Activated T-helper 17 cell treated with anti-CD3 and anti-CD28 coated beads, Interleukin-2, amount 50 U/mL, for 72 hours (primary cell): ENCODE results near the gene PCNX2. TPM values are rescaled to one million over a fixed set of nuclear protein-coding genes. Genes with fewer than 3 reads are reported as not detected.

ENCODE experiments used
- ATAC-seq: fragments of 150-1000 bp; cut with Tn5 transposase; replicated peaks from 2 replicates; pipeline ENCODE4 v1.10.0; 2021; ENCODE audit warnings: mild to moderate bottlenecking, moderate library complexity
- H3K27ac Mint-ChIP-seq: one replicate; pipeline ENCODE4 v1.8.0; 2022; ENCODE audit warnings: mixed read lengths
- H3K27me3 Mint-ChIP-seq: one replicate; pipeline ENCODE4 v1.8.0; 2022; ENCODE audit warnings: mixed read lengths
- H3K36me3 Mint-ChIP-seq: one replicate; pipeline ENCODE4 v1.8.0; 2022; ENCODE audit warnings: low read depth, mild to moderate bottlenecking, mixed read lengths
- H3K4me1 Mint-ChIP-seq: one replicate; pipeline ENCODE4 v1.8.0; 2022; ENCODE audit warnings: mixed read lengths
- H3K4me3 Mint-ChIP-seq: one replicate; pipeline ENCODE4 v1.8.0; 2022; ENCODE audit warnings: mild to moderate bottlenecking, mixed read lengths
- H3K9me3 Mint-ChIP-seq: one replicate; pipeline ENCODE4 v1.8.0; 2022; ENCODE audit warnings: mixed read lengths
- total RNA-seq, 2 donors: library from RNA; stranded (reverse); gene quantifications; one replicate each; pipeline ENCODE4 v1.2.3, GENCODE V29; 2022

The PCNX2 gene
- total RNA-seq, 2 donors from 2014 or later, result 21.3 to 25.9 TPM

DNA sequence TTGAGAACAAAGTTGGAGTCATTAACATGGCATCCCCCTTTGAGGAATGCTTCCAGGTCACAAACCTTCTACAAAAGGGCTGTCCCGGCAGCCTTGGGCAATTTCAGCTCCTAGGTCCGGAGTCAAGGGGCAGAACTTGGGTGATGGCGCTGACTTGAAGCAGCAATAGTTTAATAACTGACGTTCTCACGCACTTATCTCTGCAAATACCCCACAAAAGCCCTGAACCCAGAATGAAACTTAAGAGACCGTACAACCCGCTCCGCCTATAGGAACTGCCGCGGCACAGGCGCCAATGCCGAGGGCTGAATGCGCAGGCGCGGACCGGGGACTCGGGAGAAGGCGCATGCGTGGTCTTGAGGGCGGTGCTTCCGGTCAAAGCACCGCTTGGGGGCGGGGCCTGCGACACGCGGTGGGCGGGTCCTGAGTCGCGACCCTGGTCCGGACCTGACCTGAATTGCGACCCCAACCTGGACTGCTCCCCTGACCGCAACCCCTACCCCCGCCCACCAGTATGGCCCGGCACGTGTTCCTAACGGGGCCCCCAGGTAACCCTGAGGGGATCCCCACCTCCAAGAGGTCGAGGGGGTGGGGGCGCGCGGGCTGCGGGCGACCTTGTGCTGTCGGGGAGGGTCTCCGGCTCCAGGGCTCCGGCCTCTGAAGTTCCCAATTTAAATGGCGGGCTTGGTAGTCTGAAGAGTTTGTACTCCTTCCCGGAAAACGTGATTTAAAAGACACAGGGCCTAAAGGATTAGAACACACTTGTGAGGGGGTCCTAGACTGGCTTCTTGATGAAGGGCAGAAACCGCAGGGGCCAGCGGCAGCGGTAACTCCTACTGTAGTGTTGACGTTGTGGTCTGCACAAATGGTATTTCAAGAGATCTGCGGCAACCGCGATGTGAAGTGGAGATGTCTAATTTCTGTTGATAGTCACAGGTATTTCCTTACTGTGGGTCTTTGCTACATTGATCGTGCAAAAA, 345.0 kb downstream of the PCNX2 start, which contains the start of gene NTPCR:
NTPCR (plus strand) TSS at position 415 of the 980 bp plus-strand sequence; CDS start at position 515, 100 bp downstream.
- H3K4me3 Mint-ChIP-seq, result peak within 1 kb of the TSS; percentile 96
- ATAC-seq, result peak; percentile 86
- H3K9me3 Mint-ChIP-seq, result no peaks in the 10 kb centered on the region

DNA sequence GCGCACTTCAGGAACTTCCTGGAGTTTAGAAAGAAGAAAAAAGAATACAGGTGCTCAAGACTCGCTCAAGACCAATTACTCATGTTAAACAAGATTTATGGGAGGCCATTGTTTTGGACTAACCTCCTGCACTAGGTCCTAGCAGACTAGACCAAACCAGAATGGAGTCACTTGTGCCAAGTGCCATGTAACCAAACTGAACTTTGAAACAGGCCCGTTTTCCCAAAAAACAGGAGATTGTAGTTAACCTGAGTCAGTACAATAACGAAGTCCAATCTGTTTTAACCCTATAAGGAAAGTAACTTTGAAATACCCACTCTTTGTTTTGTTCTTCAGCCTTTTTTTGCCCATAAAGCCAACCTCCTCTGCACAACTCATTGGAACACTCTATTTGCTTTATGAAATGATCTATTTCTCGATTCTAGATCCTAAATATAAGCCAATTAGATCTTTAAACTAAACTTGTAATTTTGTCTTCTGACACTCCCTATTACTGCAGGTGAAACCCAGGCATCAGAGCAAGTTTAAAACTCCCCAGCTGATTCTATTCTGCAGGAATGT, 345.8 kb downstream of the PCNX2 start:
- Mint-ChIP-seq H3K4me1 (peaks cover 22% of the 10 kb centered on the region), H3K27me3 (no peaks in the 10 kb centered on the region), H3K9me3 (no peaks in the 10 kb centered on the region), H3K27ac (peak overlapping the region; percentile 92), H3K36me3 (peaks cover 9% of the 10 kb centered on the region), H3K4me3 (peak overlapping the region; percentile 96)
- no peak for ATAC-seq

More for the DNA sequence above, 345.0 kb downstream of the PCNX2 start, which contains the start of gene NTPCR:
- peaks cover 14% of the 10 kb centered on the region for H3K36me3 Mint-ChIP-seq
- H3K27ac Mint-ChIP-seq, result peak within 1 kb of the TSS; percentile 92
- peaks cover 21% of the 10 kb centered on the region for H3K4me1 Mint-ChIP-seq
- H3K27me3 Mint-ChIP-seq, result no peaks in the 10 kb centered on the region

DNA sequence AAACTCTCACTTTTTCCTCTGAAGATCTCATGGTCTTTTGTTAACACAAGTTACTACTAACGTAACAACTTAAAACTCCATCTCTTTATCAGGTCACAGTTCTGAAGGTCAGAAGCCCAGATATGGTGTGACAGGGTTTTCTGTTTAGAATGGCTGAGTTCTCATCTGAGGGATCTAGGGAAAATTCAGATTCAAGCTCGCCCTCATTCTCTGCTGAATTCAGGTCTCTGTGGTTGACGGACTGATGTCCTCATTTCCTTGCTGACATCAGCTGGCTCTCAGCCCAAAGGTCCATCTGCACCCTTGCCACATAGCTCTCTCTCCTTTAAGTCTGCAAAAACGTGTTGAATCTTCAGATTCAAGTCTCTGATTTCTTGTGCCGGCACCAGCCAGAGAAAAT, 351.2 kb downstream of the PCNX2 start:
- Mint-ChIP-seq H3K4me3 (peak overlapping the region; percentile 67), H3K4me1 (peaks cover 16% of the 10 kb centered on the region), H3K27me3 (peaks cover 3% of the 10 kb centered on the region), H3K36me3 (no peaks in the 10 kb centered on the region), H3K27ac (peak overlapping the region; percentile 84), H3K9me3 (peaks cover 4% of the 10 kb centered on the region)
- ATAC-seq, result peak; percentile 60

DNA sequence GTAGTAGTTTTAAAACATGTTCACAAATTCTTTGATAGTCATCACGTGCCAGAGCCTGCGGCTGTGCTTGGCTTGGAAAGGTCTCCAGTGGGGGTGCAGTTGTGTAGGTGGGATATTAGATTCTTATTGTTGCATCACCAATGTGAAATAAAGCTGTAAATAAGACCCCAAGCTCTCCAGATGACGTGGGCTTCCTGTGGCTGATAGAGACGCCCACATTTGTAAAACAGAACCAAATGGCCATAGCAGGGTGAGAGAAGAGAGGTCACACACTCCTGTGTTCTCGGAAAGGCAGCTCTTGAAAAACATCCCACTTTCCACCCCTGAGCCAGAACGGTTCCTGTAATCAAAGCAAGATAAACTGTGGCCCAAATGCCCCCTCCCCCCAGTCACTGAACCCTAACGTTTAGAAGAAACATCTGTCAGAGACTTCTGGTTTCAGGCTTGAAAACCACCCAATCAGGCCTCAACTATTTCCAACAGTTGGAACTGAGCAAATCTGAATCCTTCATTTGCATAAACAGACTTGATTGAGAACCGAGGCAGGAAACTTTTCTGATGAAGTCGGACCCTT, 351.8 kb downstream of the PCNX2 start:
- H3K27me3 Mint-ChIP-seq, result peaks cover 3% of the 10 kb centered on the region
- peak overlapping the region; percentile 67 for H3K4me3 Mint-ChIP-seq
- H3K4me1 Mint-ChIP-seq, result peaks cover 16% of the 10 kb centered on the region
- peak overlapping the region; percentile 84 for H3K27ac Mint-ChIP-seq
- H3K36me3 Mint-ChIP-seq, result no peaks in the 10 kb centered on the region
- H3K9me3 Mint-ChIP-seq, result peaks cover 4% of the 10 kb centered on the region
- peak; percentile 78 for ATAC-seq

DNA sequence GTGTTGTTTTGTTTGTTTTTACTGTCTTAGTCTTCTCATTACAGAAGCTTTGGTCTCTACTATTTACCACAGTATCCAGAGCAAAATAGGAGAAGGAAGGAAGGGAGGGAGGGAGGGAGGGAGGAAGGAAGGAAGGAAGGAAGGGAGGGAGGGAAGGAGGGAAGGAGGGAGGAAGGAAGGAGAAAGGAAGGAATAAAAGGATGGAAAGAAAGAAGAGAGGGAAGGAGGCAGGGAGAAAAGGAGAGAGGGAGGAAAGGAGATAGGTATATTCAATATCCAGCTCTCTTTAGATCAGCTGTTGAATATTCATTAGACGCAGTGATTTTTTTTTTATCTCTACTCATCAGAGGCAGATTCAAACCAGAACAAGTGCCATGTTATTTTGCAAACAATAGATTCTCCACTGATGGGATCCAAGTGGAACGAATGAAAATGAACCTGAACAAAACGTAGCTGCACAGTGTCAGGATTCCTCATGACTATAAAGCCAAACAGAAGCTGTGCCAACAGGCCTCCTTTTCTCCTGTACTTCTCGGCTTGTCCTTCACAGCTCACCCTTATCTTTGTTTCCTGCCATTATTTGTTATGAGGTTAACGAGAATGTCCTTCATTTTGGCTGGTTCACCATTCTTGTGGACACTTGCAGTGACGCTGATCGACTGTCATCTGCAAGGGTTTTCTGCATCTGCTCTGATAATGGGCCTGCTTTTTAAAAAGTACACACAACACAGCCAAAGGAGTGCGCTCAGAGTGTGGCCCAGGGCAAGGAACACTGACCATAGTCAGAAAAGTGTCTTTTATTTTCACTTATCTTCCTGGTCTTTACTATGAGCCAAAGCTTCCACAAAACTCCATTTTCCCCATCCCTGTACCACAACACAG, 352.9 kb downstream of the PCNX2 start:
- ATAC-seq, result no peak
- peaks cover 7% of the 10 kb centered on the region for H3K27me3 Mint-ChIP-seq
- H3K27ac Mint-ChIP-seq, result peak overlapping the region; percentile 84
- peaks cover 4% of the 10 kb centered on the region for H3K9me3 Mint-ChIP-seq
- no peaks in the 10 kb centered on the region for H3K36me3 Mint-ChIP-seq
- H3K4me1 Mint-ChIP-seq, result peaks cover 16% of the 10 kb centered on the region
- peak overlapping the region; percentile 67 for H3K4me3 Mint-ChIP-seq

GRCh38 chr1:232940262-232940661, 355.3 kb downstream of the PCNX2 start:
- Mint-ChIP-seq H3K27me3 (peaks cover 7% of the 10 kb centered on the region), H3K4me1 (peaks cover 16% of the 10 kb centered on the region), H3K4me3 (no peak overlapping the region), H3K36me3 (no peaks in the 10 kb centered on the region), H3K27ac (no peak overlapping the region), H3K9me3 (peaks cover 4% of the 10 kb centered on the region)
- ATAC-seq, result no peak

DNA sequence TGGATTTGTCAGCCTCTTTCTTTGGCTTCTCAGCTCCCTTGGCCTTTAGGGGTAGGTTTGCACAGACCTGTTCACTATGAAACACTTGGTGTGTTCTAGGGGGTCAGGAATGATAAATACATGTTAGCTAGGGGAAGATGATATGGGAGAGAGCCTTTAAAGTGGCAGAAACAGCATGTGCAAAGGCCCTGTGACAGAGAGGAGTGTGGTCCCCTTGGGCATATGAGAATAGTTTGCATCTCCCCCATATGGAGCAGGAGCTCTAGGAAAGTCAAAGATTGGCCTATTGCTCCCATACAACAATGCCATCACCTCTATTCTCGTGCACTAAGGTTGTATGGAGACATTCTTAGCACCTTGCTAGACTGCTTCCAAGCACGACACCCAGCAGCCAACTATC, 355.8 kb downstream of the PCNX2 start:
- Mint-ChIP-seq H3K4me1 (peaks cover 15% of the 10 kb centered on the region), H3K27me3 (peaks cover 7% of the 10 kb centered on the region), H3K36me3 (no peaks in the 10 kb centered on the region), H3K27ac (no peak overlapping the region), H3K4me3 (no peak overlapping the region), H3K9me3 (peaks cover 4% of the 10 kb centered on the region)
- ATAC-seq, result no peak

DNA sequence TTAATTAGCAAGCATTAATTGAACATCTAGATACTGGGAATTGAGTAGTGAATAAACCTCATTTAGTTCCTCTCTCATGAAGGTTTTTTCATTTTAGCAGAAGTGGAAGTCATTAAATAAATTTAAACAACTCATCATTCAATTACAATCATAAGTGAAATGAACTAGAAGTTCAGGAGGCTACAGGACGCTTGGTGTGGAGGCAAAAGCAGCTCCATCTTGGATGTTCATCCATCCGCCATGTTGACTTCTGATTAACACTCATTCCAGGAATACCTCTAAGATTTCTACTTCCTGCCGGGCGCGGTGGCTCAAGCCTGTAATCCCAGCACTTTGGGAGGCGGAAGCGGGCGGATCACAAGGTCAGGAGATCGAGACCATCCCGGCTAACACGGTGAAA, 356.6 kb downstream of the PCNX2 start:
- ATAC-seq, result no peak
- H3K27me3 Mint-ChIP-seq, result peaks cover 7% of the 10 kb centered on the region
- no peak overlapping the region for H3K4me3 Mint-ChIP-seq
- H3K27ac Mint-ChIP-seq, result no peak overlapping the region
- no peaks in the 10 kb centered on the region for H3K36me3 Mint-ChIP-seq
- H3K4me1 Mint-ChIP-seq, result peaks cover 9% of the 10 kb centered on the region
- H3K9me3 Mint-ChIP-seq, result peaks cover 4% of the 10 kb centered on the region

GRCh38 chr1:232937741-232938375, 357.7 kb downstream of the PCNX2 start:
- Mint-ChIP-seq H3K27ac (no peak overlapping the region), H3K36me3 (no peaks in the 10 kb centered on the region), H3K9me3 (peaks cover 4% of the 10 kb centered on the region), H3K27me3 (peaks cover 7% of the 10 kb centered on the region), H3K4me3 (no peak overlapping the region), H3K4me1 (no peaks in the 10 kb centered on the region)
- no peak for ATAC-seq

- H3K36me3 Mint-ChIP-seq, result no peaks in the 10 kb centered on the region
- H3K4me3 Mint-ChIP-seq, result no peak overlapping the region
- H3K9me3 Mint-ChIP-seq, result peaks cover 4% of the 10 kb centered on the region
- no peak overlapping the region for H3K27ac Mint-ChIP-seq
- ATAC-seq, result no peak
- peaks cover 7% of the 10 kb centered on the region for H3K27me3 Mint-ChIP-seq
- H3K4me1 Mint-ChIP-seq, result no peaks in the 10 kb centered on the region
Observed at GRCh38 chr1:232936941-232937340, 358.6 kb downstream of the PCNX2 start.

Other genes with a start within 250 kb of the PCNX2 start
- 10 to 100 TPM in 1 of 2 donors, 1 to 10 TPM in 1; 7.3 to 17.7 TPM for gene MAP3K21, start 32.0 kb upstream of the PCNX2 start, total RNA-seq